Measurements from ENCODE around the gene STAG1. TPM values are rescaled to one million over a fixed set of nuclear protein-coding genes. Genes with fewer than 3 reads are reported as not detected.

STAG1 gene
- total and polyA plus RNA-seq, 2 experiments from 2014 or later: 12.4 to 41.1 TPM

DNA sequence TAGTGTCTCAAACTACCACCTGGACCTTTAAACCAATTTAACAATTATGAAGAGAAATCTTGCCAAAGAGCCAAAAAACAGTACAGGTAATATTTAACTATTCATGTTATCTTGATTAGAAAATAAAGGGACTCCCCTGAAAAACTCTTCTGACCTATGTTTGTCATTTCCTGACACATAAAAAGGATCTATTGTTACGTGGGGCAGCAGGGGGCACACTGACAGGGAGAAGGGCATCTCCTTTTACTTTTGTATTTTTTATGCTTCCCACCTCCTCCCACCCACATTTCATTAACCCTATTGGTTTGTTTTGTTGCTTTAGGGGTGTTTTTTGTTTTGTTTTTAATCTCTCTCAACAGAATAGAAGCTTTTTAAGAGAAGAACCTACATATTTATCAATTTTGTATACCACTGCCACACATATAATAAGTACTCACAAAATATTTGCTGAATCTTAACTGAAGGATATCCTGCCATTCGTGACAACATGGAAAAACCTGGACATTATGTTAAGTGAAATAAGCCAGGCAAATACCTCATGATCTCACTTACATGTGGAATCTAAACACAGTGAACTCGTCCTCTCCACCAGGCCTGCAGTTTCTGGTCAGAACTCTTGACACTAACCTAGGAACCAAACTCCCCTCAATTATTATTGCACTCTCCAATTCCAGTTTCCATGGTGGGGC, 17.7 kb downstream of the STAG1 start:
- TF ChIP-seq, protein P1, sequence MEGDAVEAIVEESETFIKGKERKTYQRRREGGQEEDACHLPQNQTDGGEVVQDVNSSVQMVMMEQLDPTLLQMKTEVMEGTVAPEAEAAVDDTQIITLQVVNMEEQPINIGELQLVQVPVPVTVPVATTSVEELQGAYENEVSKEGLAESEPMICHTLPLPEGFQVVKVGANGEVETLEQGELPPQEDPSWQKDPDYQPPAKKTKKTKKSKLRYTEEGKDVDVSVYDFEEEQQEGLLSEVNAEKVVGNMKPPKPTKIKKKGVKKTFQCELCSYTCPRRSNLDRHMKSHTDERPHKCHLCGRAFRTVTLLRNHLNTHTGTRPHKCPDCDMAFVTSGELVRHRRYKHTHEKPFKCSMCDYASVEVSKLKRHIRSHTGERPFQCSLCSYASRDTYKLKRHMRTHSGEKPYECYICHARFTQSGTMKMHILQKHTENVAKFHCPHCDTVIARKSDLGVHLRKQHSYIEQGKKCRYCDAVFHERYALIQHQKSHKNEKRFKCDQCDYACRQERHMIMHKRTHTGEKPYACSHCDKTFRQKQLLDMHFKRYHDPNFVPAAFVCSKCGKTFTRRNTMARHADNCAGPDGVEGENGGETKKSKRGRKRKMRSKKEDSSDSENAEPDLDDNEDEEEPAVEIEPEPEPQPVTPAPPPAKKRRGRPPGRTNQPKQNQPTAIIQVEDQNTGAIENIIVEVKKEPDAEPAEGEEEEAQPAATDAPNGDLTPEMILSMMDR (IDR thresholded peaks at IDR 0.05; ENCODE audit: poor library complexity): no peak
- TF ChIP-seq EZH2 (IDR thresholded peaks at IDR 0.05; ENCODE audit: borderline replicate concordance) (no peak), EZH2phosphoT487 (IDR thresholded peaks at IDR 0.05; ENCODE audit: low read depth, severe bottlenecking, unreplicated experiment) (no peak)
- Histone ChIP-seq H4K20me1 (ENCODE audit: insufficient read depth, poor library complexity, severe bottlenecking) (peaks cover 55% of the 10 kb centered on the region), H3K36me3 (replicated peaks; ENCODE audit: insufficient read depth, low read depth) (no peaks in the 10 kb centered on the region), H3K9me3 (ENCODE audit: low read depth) (no peaks in the 10 kb centered on the region), H2AFZ (no peak overlapping the region), H3K4me1 (ENCODE audit: insufficient read depth) (peaks cover 10% of the 10 kb centered on the region), H3K9me2 (replicated peaks; ENCODE audit: insufficient read depth) (no peaks in the 10 kb centered on the region), H3K79me2 (peaks cover 100% of the 10 kb centered on the region), H3K27ac (no peak overlapping the region), H3K27me3 (no peaks in the 10 kb centered on the region), H3K4me2 (no peak overlapping the region), H3K4me3 (no peak overlapping the region)
- WGBS (ENCODE audit: low lambda C conversion rate, missing lambda C conversion rate): 60% methylated on average over 3 of the region's 3 CpGs
- no peak for DNase-seq (ENCODE audit: low spot score)

DNA sequence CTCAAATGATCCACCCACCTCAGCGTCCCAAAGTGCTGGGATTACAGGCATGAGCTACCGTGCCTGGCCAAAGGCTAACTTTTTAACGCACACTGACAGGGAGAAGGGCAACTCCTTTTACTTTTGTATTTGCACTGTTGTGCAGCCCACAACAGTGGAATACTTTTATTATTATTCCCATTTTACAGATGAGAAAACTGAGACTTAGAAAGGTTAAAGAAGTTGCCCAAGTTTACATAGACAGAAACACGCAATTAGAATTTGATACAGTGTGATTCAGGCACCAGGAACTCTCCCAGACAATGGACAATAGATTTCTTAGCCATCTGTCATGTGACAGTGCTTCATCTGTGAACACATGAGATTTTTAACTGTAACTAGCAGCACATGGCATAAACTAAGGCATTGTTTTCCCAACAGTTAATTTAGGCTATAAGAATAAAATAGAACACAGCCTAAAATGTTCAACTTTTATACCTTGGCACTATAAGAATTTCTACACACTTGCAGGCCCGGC, 18.8 kb downstream of the STAG1 start:
- TF ChIP-seq, protein P1 (IDR thresholded peaks at IDR 0.05; ENCODE audit: poor library complexity): no peak
- no peak for TF ChIP-seq EZH2phosphoT487 (IDR thresholded peaks at IDR 0.05; ENCODE audit: low read depth, severe bottlenecking, unreplicated experiment)
- no peak for TF ChIP-seq EZH2 (IDR thresholded peaks at IDR 0.05; ENCODE audit: borderline replicate concordance)
- peaks cover 100% of the 10 kb centered on the region for H3K79me2 ChIP-seq
- H3K9me3 ChIP-seq (ENCODE audit: low read depth): no peaks in the 10 kb centered on the region
- H3K4me1 ChIP-seq (ENCODE audit: insufficient read depth): peaks cover 16% of the 10 kb centered on the region
- no peak overlapping the region for H3K4me3 ChIP-seq
- no peak overlapping the region for H2AFZ ChIP-seq
- no peak overlapping the region for H3K27ac ChIP-seq
- H3K4me2 ChIP-seq: no peak overlapping the region
- no peaks in the 10 kb centered on the region for H3K9me2 ChIP-seq (replicated peaks; ENCODE audit: insufficient read depth)
- peaks cover 60% of the 10 kb centered on the region for H4K20me1 ChIP-seq (ENCODE audit: insufficient read depth, poor library complexity, severe bottlenecking)
- H3K36me3 ChIP-seq (replicated peaks; ENCODE audit: insufficient read depth, low read depth): no peaks in the 10 kb centered on the region
- no peaks in the 10 kb centered on the region for H3K27me3 ChIP-seq
- no peak for DNase-seq (ENCODE audit: low spot score)
- 91% methylated on average over 5 of the region's 5 CpGs for WGBS (ENCODE audit: low lambda C conversion rate, missing lambda C conversion rate)

DNA sequence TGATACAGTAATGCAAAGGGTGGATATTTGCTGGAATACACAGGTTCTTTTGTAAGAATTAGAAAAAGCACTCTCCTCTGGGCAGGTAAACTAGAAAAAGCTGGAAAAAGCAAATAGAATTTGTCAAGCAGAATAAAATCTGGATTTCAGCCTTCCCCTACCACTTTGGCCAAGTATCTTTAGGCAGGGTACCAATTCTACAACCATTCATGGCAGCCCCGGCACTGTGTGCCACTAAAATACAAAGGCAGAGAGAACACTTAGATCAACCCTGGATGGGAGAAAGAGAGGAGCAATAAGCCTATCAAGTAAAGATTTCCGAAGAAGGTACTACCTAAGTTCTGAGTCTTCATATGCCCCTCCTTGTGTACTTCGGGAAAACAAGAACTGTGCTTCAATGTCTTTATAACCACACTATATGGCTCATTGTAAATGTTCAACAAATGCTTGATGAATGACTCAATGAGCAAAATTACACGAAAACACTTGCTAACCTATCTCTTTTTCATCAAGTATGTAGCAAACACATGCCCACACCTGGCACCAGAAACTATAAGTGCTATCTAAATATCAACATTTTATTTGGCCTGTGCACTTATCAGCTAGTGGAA, 20.8 kb downstream of the STAG1 start:
- H2AFZ ChIP-seq: no peak overlapping the region
- H3K4me1 ChIP-seq (ENCODE audit: insufficient read depth): peaks cover 18% of the 10 kb centered on the region
- H3K27ac ChIP-seq: peak overlapping the region; percentile 45
- 82% methylated on average over 4 of the region's 4 CpGs for WGBS (ENCODE audit: low lambda C conversion rate, missing lambda C conversion rate)
- H3K27me3 ChIP-seq: no peaks in the 10 kb centered on the region
- no peaks in the 10 kb centered on the region for H3K36me3 ChIP-seq (replicated peaks; ENCODE audit: insufficient read depth, low read depth)
- no peak overlapping the region for H3K4me3 ChIP-seq
- H3K9me3 ChIP-seq (ENCODE audit: low read depth): no peaks in the 10 kb centered on the region
- no peak for DNase-seq (ENCODE audit: low spot score)
- peaks cover 100% of the 10 kb centered on the region for H3K79me2 ChIP-seq
- peaks cover 59% of the 10 kb centered on the region for H4K20me1 ChIP-seq (ENCODE audit: insufficient read depth, poor library complexity, severe bottlenecking)
- H3K4me2 ChIP-seq: peak overlapping the region; percentile 28
- no peaks in the 10 kb centered on the region for H3K9me2 ChIP-seq (replicated peaks; ENCODE audit: insufficient read depth)
- TF ChIP-seq, protein P1 (IDR thresholded peaks at IDR 0.05; ENCODE audit: poor library complexity): no peak
- TF ChIP-seq EZH2phosphoT487 (IDR thresholded peaks at IDR 0.05; ENCODE audit: low read depth, severe bottlenecking, unreplicated experiment): no peak
- TF ChIP-seq EZH2 (IDR thresholded peaks at IDR 0.05; ENCODE audit: borderline replicate concordance): no peak

All from hepatocyte (in vitro differentiated cells).